HK-2 (cell line): ENCODE measurements around the gene CLECL1.

Source experiments
- DNase-seq: peaks from one replicate; pipeline ENCODE4 v3.0.0-alpha.2; 2018; ENCODE audit not compliant: unreplicated experiment

Gene CLECL1

DNA sequence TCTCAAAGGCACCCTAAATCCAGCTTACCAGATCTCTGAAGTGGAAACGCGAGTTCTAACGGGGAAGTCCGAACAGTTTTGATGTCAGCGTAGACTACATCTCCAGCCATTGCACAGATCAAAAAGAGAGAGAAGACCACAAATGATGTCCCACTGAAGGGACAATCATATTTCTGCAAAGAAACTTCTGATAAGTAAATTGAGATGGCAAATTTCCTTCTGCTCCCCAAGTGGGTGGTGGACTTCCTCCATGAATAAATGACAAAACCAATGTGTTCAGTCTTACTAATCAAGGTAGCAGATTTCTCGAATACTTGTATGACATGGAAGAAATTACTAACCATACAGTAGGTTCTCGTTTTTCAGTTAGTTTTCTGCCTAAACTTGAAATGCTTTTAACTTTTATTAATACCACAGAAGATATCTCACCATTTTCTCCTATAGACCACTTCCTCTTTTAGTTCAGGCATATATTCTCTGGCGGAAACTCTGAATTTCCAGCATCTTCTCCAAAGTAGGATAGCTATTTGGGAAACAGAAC, at the start of gene CLECL1:
Gene CLECL1 (minus strand): TSS at position 177 of the 541 bp plus-strand sequence.
- DNase-seq, result no peak

DNA sequence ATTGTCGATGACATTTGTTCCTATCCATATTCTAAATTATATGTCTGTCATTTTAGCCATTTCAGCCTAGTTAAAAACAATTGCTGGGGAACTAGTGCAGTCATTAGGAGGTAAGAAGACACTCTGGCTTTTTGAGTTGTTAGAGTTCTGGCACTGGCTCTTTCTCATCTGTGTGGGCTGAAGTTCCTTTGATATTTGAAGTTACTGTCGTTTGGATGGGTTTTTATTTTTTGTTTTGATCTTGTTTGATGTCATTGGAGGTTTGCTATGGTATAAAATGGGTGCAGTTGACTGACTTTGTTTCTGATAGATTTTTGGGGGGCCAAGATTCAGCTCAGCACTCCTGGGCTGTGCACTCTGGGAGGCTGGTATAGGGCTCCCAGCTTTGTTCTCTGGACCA, 48.5 kb upstream of the CLECL1 start:
- no peak for DNase-seq

- DNase-seq, result no peak
Measured at GRCh38 chr12:9779209-9779608, 46.3 kb upstream of the CLECL1 start.

- no peak for DNase-seq
Measured at GRCh38 chr12:9776781-9777180, 43.9 kb upstream of the CLECL1 start.

DNA sequence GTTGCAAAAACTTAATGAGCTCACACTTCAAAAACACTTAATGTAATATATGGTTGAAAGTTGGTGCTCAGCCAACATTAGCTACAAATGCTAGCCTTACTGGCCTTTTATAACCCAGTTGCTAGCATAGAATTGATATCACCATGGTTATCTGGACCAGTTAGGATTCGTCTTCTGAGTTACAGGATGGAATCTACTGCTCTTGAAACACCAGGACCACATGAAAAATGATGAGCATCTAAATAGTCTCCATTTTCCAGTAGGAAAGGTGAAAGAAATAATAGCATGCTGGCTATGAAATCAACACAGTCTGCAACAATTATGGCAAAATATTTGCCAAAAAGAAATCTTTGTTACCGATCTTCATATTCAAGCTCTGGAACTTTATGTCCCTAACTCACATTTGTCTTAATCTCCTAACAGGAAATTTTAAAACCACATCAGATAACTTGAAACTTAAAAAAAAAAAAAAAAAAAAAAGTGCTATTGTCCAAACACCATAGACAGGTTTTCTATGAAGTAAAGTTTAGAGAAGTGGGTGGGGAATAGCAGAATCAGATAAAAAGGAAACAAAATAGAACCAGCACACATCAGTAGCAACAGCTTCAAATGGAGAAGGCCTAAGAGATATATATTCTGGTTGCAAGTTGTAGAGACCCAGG, 40.5 kb upstream of the CLECL1 start:
- no peak for DNase-seq

- no peak for DNase-seq
Measured at GRCh38 chr12:9763025-9763424, 30.1 kb upstream of the CLECL1 start.

GRCh38 chr12:9762369-9762768, 29.5 kb upstream of the CLECL1 start:
- no peak for DNase-seq

DNA sequence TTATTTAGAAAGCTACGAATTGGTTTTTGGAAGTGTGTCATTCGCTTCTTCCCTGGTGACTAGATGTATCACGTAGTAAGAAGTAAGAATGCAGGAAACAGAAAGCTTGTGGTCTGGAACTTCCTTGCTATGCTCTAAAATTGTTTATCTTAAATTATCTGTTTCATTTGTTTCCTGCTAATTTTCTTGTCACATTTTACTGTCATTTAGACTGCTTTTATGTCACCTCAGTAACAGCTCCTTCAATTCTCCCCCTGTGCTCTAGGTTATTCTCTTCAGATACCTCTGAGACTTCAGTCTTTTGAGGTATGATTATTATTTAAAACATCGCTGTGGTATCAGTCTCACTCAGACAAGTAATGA, 28.5 kb upstream of the CLECL1 start:
- no peak for DNase-seq

DNA sequence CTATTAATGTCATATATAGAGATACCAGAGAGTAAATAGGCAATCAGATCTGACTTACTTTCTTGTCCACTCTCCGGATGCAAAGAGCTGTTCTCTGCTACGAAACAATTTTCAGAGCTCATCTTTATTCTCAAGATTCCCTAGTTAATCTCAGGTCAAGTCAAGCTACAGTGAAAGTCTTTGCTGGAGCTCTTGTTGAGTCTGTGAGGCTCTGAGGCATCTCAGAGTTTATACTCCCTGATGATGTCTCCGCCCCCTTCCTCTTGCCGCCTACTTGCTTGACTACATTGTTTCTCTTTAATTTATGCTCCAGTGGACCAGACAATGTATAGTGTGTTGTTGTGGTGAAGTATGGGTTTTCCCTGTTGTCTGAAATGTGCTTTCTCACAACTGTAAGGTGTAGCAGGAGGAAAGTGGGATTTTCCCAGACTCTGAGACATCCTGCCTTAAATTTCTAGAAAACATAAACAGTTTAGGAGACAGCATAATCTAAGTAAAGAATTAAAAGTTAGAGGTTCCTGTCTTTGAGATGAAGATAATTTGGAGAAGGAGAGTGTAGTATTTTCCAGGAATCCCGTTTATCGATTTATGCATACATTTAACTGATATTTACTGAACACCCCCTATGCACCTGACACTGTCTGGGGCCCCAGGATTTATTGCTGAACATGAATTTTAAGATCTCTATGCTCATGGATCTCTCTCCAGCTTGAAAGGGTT, 28.0 kb upstream of the CLECL1 start, which contains the start of gene CD69:
Gene CD69 (minus strand): TSS at position 203 of the 720 bp plus-strand sequence. CDS start 81 bp downstream, at position 122.
- DNase-seq, result no peak

- DNase-seq, result no peak
Measured at GRCh38 chr12:9760120-9760519, 27.2 kb upstream of the CLECL1 start.

DNA sequence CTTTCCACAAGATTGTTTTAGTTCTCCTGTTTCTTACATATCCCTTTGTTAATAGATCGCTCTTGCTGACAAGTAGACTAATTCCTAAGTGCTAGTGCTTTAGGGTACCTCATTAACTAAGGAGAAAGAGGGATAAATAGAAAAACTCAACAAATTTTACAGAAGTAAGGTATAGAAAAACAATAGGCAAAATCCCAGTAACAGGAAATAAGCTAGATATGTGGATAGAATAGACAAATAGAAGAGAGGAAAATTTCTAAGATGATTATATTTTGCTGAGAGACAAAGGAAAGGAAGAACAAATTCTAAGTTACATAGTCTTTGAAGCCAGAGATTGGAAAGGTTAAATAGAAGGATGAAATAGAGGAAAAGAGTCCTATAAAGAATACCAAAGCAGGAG, 26.8 kb upstream of the CLECL1 start:
- DNase-seq, result no peak

DNA sequence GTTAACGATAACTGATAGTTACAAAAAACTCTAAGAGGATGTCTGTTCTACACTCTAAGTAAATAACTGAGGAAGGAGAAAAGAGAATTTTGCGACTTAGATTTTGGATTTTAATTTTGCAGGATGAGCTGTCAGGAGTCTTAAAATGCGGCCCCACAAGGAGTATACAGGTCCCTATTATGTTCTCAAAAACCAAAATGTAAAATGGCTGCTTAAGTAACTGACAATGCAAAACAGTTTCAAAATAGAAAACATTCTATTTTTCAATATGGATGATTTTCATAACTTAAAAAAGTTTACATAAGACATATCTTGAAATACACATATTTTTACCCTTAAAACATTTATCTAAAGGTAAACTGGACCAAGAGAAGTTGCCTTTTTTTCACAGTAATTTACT, 25.2 kb upstream of the CLECL1 start:
- DNase-seq, result no peak

DNA sequence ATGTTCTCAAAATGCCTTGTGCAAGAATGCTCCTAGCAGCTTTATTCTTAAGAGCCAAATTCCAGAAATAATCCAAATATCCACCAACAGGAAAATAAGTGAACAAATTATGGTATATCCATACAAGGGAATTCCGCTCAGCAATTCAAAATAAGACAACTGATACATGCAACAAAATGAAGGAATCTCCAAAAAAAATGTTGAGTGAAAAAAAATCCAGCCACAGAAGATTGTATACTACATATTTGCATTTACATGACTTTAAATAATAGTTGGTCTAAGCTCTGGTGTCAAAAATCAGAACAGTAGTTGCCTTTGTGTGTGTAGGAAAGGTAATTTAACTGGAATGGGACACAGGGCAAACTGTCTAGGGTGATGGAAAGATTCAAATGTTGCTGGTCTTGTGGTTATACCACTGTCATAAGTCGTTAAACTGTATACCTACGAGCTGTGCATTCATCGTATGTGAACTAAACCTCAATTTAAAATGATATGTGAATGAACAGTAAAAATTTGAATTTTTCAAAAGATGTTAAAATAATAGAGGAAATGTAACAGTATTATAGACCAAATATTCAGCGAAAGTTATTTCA, 24.6 kb upstream of the CLECL1 start:
- DNase-seq, result no peak

DNA sequence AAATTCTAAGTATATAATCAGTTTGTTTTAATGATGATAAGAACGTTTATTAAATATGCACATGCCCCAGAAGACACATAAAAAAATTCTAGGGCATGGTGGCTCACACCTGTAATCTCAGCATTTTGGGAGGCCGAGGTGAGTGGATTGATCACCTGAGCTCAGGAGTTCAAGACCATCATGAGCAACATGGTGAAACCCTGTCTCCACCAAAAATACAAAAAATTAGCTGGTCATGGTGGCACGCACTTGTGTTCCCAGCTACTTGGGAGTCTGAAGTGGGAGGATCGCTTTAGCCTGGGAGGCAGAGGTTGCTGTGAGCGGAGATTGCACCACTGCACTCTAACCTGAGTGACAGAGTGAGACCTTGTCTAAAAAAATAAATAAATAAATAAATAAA, 23.8 kb upstream of the CLECL1 start:
- DNase-seq, result no peak

DNA sequence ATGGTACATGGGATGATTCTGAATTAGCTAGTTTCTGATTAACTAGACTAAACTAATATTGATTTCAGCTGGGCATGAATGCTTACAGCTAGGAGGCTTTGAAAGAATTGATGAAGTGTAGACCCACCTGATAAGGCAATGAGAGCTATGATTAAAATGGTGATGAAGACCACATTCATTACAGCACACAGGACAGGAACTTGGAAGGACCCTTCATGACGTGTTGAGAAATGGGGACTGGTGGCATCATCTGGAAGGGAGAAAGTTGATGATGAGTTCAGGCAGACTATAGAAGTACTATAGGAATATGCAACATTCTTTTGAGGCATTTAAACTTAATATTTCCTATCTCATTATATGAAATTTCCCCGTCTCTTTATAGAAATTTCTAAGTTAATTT, 23.3 kb upstream of the CLECL1 start:
- DNase-seq, result no peak

GRCh38 chr12:9755567-9755966, 22.7 kb upstream of the CLECL1 start:
- DNase-seq, result no peak

DNA sequence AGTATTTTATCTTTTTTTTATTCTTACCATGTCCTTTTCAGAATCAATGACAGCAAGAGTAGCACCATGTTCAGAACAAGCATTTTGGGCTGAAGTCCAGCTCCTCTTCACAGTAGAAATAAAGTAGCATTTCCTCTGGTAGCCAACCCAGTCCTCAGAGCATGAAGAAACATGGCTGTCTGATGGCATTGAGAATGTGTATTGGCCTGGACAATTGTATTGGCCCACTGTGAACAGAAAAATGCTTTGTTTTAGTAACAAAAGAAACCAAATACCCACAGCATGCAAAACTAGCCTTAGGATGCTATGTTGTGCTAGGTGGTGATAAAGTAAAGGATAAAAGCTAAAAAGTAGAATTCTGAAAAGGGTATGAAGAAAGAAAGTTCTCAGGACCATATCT, 22.1 kb upstream of the CLECL1 start:
- no peak for DNase-seq

GRCh38 chr12:9754099-9754927, 21.4 kb upstream of the CLECL1 start:
- DNase-seq, result no peak

GRCh38 chr12:9753498-9753897, 20.6 kb upstream of the CLECL1 start:
- no peak for DNase-seq

DNA sequence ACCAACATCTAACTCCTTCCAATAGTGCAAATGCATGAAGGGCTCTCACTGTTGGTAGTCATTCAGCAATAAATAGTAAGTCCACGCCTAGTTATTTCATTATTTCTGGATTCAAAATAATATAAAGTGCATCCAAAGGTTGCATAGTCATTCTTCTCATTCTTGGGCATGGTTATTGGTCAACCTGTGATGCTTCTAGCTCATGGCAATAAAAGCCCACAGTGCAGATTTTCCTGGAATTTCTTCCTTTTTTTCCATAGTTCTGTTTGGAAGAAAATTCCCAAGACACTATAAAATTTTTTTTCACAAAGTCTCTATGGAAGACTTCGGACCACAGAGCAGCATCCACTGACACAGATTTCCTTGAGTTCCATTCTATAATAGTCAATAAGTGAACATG, 20.2 kb upstream of the CLECL1 start:
- DNase-seq, result no peak

- DNase-seq, result no peak
Measured at GRCh38 chr12:9752145-9752933, 19.4 kb upstream of the CLECL1 start.
